Epithelial cell of esophagus (primary cell): ENCODE results near the gene LCT.

Source experiments
- DNase-seq: peaks from one replicate; pipeline ENCODE4 v3.0.0; 2010; ENCODE audit warnings: low read depth
- H3K4me3 ChIP-seq: 2 replicates; pipeline ENCODE4 v1.5.1; 2011; ENCODE audit warnings: mild to moderate bottlenecking, low read length, control low read depth
- TF ChIP-seq, protein P1 (sequence below): IDR thresholded peaks from 2 replicates; pipeline ENCODE4 v1.5.1; 2011; ENCODE audit warnings: low read depth, mild to moderate bottlenecking, low read length, control low read depth, inconsistent platforms; ENCODE audit not compliant: insufficient read depth; ENCODE audit errors: missing control alignments

The LCT gene

DNA sequence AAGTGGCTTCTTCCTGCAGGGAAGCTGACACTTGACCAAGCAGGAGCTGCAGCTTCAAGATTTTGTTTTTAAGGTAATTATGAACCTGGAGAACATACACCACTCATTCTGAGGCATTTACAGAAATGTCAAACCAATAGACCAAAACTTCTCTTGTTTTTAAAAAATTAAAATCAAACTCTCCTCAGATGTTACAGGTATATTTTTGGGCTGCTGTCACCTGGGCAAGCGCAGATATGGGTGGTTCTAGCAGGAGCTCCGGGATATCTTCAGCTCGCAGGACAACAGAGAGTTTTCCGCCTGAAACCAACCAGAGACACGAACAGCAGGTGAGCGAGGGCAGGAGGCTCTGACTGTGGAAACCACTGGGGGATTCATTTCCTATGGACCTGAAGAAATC is 4.1 kb downstream of the LCT start:
- DNase-seq: no peak
- H3K4me3 ChIP-seq: no peak overlapping the region
- TF ChIP-seq, protein P1, sequence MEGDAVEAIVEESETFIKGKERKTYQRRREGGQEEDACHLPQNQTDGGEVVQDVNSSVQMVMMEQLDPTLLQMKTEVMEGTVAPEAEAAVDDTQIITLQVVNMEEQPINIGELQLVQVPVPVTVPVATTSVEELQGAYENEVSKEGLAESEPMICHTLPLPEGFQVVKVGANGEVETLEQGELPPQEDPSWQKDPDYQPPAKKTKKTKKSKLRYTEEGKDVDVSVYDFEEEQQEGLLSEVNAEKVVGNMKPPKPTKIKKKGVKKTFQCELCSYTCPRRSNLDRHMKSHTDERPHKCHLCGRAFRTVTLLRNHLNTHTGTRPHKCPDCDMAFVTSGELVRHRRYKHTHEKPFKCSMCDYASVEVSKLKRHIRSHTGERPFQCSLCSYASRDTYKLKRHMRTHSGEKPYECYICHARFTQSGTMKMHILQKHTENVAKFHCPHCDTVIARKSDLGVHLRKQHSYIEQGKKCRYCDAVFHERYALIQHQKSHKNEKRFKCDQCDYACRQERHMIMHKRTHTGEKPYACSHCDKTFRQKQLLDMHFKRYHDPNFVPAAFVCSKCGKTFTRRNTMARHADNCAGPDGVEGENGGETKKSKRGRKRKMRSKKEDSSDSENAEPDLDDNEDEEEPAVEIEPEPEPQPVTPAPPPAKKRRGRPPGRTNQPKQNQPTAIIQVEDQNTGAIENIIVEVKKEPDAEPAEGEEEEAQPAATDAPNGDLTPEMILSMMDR: no peak

DNA sequence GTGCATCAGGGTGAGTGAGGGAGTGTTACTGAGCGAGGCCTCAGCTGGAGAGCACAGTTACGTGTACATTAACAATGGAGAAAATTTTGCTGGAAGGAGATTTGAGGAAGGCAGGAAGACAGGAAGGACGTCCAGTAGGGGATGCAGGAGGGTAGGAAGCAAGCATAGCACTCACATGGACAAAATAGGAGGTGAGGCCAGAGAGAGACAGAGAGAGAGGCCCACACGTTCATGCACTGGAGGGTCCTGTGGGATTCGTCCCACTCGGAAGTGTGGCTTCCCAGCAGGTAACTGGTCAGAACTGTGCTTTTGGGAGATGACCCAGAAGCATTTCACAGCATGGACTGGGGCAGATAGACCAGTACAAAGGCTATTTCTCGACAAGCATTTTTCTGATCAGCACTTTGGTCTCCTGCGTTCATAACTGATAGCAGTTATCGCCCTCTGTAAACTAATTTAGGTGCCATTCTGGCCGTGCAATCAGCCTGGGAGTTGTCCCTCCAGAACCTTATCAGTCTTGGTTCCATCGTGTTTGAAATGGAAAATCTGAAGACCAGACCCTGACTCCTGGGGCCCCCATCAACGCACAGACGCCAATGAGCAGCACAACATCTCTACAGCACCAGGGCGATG is 5.7 kb downstream of the LCT start:
- TF ChIP-seq, protein P1: no peak
- H3K4me3 ChIP-seq: no peak overlapping the region
- DNase-seq: no peak

DNA sequence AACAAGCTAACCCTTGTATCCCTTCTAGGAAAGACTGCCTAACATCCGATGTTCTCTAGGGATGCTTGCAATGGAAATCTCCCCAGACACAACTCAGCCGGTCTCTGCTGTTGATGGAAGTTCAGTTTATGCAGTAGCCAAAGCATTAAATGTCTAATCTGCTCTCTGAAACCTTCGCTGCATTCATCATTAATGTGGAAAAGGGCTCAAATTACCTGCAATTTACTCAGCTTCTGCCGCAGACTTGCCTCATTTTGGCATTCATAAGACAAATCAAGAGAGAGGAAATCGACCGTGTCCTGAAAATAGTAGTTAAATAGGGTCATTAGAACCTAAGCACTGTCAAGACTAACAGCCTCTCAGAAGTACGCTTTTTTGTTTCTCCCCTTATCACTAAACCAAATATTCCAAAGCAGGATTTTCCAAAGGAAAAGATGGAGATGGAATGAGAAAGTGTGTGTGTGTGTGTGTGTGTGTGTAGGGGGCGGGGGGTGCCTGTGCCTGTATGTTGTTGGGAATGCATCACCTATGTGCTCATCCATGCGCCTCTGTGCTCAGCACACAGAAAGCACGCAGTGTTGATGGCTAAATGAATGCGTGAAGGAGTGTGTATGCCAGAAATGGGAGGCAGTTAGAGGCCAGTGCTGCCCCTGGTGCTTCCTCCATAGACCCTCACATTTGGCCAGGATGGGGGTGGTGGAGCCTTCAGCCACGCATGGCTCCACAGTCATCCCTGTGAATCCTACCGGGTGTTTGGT is 7.4 kb downstream of the LCT start:
- TF ChIP-seq, protein P1: no peak
- no peak overlapping the region for H3K4me3 ChIP-seq
- DNase-seq: no peak

DNA sequence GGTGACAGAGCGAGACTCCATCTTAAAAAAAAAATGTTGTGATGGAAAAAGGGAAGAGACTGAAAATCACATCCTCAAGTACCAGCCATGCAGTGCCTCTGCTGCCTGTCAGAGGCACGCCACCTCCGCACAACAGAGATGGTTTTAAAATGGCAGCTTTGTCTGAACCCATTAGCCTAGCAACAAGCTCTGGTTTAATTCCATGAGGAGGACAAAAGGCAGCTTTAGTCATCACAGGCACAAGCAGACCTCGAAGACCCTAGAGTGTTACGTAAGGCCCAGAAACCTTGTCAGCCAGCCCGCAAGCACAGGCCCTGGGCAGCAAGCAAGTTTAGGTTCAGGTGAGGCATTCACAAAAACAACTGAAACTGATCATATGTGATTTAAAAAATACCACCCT is 10.4 kb downstream of the LCT start:
- no peak overlapping the region for H3K4me3 ChIP-seq
- TF ChIP-seq, protein P1: no peak
- DNase-seq: no peak

DNA sequence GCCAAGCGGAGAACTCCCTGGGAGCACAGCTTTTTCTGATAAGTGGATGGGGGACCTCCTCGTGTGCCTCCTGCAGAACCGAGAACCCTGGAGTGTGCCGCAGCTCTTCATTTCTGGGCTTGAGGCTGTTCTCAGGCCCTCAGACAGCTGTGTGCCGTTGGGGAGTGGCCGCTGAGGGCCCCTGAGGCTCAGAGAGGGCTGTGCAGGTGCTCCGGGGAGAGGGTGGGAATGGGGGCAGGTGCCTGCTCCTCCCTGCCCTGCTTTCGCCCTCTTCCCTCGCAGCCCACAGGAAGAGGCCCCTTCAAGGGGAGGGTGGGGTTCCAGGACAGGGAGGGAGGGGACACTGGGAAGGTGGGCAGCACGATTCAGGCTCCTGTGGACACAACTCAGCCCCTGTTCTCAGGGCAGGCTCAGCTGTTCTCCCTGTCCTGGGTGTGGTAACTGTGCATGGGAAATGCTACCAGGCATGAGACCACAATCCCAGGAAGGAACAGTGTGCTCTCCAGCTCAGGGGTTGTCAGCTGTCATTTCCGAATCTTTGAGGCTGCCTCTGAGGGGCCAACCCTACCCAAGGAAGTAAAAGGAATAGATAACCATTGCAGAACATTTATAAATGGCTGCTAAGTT is 11.3 kb downstream of the LCT start:
- TF ChIP-seq, protein P1: no peak
- DNase-seq: no peak
- no peak overlapping the region for H3K4me3 ChIP-seq

DNA sequence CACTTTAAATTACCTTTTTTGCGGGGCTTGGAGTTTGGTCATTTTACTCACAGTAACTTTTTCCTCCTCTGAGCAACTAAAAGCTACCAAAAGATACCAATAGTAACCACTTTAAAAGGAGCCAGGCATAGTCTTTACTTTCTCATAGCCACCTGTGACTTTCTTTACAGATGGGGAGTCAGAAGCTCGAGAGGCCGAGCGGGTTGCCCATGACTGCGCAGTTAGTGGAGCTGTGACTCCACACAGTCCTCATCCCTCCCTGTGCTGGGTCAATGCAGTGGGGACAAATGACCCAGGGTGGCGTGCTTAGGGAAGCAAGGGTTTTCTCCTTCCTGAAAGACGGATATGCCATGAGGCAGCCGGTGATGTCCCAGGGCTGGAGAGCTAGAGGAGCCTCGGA is 11.9 kb downstream of the LCT start:
- no peak for DNase-seq
- TF ChIP-seq, protein P1: no peak
- H3K4me3 ChIP-seq: no peak overlapping the region
